NCI-H1436 treated with DMSO at 0.1 percent for 48 hours (cell line): ENCODE measurements around the gene ANKRD66.
"Not testable (repeated sequence)": the region's sequence is repeated elsewhere in the genome, so short reads cannot be mapped to it uniquely, and the experiment has no call there.

Experiments used
- DNase-seq: peaks from one replicate; lab custom pipeline; 2025; lab: John Stamatoyannopoulos, UW

Gene ANKRD66

DNA sequence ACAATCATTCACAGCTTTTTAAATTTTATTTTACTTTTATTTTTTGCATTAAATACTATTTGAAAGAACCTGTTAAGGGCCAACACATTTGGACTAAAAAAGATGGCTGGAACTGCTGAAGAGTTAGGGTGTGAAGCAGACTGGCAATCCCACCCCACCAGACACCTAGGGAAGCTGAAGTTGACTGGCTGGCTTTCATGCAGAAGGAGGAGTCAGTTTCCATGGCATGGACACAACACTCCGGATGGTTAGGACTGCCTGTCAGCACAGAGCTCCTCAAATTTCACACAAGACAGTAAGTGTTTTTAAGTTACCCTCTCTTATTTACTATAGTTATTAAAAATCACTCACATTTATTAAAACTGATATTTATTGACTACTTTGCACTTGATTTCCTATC is at the start of gene ANKRD66:
ANKRD66 (plus strand) TSS at position 238 of the 400 bp plus-strand sequence. CDS start 5,016 bp downstream, outside the sequence.
- no peak for DNase-seq

DNA sequence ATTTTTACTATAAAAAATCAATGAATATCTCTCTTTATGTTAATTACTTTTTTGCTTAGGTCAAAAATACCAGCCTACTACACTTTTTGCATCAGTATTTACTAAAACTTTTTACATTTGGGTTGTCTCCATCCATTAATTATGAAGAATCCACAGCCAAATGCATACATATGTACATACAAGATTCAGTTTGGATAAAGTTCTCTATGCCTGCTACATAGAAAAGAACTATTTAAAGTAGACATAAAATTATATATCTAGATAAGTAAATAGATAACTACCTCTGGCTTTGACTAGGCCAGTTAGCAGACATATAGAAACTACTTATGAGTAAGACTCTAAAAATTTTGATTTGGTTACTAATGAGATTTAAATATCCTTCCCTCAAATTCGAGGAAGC is 46.8 kb upstream of the ANKRD66 start:
- DNase-seq: no peak

DNA sequence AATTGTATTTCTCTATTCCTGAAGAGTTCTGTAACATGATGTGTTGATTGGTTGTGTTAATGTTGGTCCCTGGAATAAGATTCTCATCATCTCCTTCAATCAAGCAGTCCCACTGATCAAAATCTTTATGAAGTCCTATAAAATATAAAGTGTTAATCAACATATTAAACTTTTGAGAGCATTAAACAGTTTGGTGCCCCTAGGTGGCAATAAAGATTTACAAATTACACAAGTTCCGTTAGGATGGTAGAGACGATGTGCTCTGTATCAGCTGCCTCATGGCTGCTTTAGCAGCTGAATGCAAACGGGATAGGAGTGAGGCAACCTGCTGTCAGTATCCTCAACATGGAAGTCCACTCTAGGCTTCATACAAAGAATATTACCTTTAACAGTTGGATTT is 42.2 kb upstream of the ANKRD66 start:
- no peak for DNase-seq

DNA sequence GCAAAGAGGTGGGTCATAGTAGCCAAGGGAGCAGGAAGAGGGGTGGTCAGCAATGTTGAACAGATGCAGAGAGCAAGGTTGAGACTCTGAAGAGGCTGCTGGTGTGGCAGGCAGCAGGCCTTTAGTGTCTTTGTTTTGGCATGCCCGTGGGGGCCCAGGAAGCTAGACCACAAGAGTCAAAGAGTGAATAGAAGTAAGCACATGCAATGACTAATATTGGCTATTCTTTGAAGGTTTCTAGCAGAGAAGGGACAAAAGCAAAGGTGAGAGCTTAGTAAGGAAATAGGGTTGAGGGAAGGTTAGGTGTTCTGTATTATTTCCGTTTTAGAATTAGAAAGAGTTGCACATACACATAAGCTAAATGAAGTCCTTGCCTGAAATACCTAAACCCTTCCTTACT is 40.3 kb upstream of the ANKRD66 start:
- DNase-seq: no peak

DNA sequence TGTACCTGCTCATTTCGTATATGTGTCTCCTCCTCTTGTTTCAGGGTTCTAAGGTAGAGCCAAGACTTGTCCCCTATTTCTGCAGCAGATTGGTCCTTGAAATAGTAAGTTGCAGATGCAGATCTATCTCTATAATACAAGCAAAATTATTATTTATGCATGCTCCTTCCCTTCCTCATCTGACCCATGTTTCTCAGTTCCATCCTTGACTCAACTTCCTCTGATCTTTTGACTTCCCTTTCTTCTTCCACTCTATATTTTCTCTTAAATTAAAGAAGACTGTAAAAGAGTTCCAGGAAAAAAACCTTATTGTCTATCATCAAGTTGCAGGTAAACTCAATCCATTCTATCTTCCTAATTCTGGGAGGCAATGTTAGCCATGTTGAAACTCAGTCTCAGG is 35.2 kb upstream of the ANKRD66 start:
- no peak for DNase-seq

DNA sequence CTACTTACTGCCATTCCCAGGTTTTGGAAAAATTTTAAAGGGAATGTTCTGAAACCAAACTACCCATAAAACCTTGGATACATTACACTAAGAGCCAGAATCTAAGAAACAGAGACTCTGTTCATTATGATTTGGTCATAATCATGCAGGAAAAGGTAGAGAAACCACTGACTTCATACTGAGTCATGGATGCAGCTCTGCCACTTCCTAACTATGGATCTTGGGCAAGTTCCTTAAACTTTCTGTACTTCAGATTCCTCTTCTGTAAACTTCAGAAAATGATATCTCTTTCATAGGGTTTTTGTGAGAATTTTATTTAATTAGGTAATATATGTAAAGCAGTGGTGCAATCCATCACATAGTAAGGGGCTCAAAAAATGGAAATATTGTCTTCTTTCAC is 31.6 kb upstream of the ANKRD66 start:
- no peak for DNase-seq

DNA sequence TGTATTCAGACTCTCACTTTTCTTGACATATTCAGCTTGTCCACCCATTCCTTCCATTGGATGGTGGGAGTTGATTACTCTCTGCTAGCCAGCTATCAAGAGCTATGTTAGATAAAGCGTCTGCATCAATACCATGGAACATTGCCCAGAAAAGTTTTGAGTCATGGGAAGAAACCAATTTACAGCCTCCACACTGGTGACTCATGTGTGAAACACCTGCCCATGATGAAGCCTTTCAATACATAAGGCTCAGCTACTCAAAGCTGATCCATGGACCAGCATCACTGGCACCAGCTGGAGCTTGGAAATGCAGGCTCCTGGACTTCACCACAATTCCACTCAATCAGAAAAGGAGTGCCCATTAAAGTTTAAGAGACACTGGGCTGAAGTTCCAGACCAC is 27.6 kb upstream of the ANKRD66 start:
- DNase-seq: no peak

DNA sequence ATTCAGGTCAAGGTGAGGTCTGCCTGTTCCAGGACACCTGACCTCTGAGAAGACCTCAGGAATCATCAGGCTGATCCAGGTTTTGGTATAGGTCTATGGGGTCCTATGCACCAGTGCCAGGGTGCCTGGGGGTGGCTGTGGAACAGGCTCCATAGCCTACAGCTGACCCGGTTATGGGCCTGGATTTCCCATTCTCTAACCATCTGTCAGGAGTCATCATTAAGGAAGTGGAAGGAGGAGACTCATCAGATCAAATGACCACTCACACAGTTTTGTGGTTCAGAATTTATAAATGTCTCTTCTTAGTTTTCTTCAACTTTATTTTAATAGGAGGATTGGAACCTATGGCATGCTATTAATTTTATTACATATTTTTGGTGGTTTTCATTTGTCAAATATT is 26.3 kb upstream of the ANKRD66 start:
- DNase-seq: no peak

DNA sequence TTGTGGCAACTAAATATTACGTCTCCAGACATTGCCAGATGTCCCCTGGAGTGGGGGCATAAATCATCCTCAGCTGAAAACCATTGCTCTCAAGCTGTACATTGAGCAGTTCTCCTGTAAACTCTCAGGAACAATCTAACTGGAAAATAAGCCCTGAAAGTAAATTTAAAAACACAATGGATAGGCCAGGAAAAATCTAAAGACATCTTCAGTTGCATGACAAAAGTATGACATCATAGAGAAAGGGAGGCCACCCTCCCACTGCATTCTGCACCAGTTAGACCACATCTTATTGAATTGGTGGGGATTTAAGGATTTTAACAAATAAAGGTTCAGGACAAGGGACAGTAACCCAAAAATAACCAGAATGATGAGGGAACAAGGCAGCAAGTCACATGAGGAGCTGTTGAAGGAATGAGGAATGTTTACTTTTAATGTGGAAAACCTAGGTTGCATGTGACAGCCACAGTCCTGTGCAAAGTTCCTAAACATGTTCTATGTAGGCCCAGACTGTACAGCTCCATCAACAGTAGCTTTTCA is 16.9 kb upstream of the ANKRD66 start:
- DNase-seq: no peak

DNA sequence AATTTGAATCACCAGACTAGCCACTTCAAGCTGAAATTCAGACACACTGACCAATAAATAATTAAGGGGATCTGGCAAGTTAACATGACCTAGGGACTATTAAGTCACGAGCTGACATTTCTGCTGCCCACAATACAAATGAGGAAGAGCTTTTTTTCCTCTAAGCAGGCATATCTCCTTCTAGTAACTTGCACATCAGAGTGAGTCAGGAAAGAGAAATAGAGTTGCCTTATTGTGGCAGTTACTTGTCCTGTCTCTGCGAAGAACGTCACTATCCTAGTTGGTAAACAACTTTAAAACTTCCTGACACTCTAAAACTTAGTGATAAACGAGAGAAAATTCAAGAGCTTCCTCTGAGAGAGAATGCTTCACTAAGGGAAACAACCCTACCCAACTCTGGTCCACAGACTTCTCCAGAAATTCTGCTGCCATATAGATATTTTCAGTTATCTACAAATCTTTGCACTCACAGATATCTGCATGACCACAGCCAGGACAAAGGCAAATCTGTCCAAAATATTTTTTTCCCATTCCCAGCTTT is 15.7 kb upstream of the ANKRD66 start:
- no peak for DNase-seq

DNA sequence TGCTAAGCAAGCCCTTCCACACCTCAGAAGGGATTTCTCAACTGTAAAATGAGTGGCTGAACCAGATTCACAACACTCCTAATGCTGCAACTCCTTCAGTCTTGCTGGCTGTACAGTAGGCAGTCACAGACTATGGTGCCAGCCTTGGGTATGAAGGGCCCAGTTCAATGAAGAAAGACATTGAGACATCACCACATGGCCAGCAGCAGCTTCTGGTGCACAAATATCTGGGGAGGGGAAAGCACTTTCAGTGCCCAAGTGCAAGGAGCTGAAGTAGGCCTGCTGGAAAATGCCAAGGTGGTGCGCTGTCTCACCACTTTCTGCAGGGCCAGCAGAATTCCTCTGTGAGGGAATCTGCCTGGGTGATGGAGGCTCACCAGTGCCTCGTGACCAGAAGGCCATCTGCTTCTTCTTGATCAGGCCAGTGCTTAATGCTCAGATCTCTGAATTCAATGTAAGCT is 13.4 kb upstream of the ANKRD66 start:
- DNase-seq: no peak

DNA sequence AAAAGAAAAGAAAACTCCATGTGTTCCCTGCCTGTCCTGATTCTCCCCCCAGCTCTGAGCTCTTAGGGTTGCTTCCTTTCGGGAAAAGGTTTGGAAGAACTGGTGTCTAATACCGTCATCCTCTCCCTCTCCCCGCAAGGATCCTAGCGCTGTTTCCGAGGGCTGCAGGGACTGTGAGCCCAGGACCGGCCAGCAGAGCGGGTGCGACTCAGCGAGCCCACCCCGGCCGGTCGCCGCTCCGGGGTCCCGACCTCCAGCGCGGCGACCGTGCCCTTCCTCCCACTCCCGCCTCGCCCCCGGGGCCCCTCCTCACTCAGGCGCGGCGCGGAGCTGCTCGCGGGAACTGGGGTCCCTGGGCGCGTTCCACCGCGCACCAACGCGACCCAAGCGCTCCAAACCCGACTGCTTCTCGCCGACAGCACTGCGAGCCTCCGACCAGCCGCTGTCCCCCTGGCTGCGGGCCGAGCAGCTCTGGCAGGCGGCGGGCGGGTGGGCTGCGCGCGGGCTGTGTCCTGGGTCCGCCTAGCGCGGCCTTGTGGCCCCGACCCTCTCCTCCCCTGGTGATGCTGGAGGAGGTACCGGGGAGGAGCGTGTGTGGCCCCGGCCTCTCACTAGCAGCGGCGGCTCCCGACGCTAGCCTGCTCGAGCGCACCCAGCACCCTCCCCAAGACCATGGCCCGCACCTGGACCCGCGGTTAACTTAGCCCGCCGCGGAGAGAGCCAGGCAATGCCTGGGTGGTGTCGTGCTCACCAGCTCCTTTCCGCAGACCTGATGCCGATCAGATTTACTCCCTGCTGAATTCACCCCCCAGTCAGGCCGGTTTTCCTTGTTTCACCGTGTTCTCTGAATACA is 11.6 kb upstream of the ANKRD66 start, which contains the start of gene PLA2G7:
PLA2G7 (minus strand) TSS at position 509 of the 853 bp plus-strand sequence. CDS start 12,484 bp downstream, outside the sequence.
- DNase-seq: no peak

DNA sequence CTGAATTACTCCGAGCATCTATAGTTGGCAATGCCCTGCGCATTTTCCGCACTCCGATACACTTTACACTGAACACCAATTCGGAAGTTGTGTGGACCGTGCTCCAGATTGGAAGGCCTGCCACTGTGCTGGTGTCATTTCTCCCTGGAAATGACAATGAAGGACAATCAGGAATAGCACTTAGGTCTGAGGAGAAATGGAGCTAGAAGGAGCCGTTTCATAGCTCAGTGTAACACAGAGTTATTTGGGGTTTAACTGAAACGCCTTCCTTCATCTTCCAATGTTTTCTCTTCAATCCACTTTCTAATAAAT is 11.1 kb upstream of the ANKRD66 start:
- DNase-seq: no peak

DNA sequence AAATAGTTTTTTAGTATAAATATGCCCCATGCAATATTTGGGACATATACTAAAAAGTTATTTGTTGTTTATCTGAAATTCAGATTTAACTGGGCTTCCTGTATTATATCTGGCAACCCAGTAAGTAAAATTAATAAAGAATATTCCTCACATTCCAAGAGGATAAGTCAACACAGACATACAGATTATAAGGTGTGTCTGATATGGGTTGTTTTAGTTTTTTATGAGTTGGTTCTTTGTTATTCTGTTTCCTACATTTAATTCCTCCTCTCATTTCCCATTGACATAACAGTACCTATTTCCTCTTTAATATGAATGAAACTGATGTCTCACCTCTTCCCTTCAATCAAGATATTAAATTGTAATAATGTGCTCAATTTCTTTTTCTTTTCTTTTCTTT is 9.8 kb upstream of the ANKRD66 start:
- DNase-seq: no peak

DNA sequence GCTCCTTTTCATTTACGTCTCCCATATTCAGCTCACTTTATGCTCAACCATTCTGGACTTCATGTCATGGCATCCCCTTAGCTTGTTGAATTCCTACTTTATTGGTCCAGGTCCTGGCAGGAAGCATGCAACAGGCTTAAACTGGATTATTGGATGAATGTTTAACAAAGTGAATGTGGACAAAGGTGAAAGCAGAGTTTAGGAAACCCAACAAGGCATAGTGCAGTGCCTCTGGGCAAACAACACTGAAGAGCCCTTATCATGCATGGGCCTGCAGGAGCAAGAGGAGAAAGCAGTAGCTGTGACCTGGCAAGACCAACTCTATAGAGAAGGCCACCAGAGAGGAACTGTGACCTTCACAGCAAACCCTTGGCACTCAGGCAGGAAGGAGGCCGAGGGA is 5.3 kb upstream of the ANKRD66 start:
- no peak for DNase-seq

DNA sequence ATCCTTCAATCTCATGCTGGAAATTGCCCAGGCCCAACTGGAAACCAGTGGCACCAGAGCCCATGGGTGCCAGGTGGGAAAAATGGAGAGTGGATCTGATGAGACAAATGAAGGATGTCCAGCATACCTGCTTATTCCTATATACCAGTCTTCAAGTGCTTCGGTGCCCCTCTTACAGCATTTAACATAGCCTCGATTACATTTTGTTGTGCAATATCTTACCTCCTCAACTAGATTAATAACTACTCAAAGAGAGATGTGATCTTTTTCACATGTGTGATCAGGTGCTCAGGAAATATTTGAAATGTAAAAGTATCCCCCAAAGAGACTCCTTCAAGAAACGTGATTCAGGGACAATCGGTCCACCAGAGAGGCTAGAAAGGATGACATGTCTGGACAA is 4.8 kb upstream of the ANKRD66 start:
- DNase-seq: no peak

DNA sequence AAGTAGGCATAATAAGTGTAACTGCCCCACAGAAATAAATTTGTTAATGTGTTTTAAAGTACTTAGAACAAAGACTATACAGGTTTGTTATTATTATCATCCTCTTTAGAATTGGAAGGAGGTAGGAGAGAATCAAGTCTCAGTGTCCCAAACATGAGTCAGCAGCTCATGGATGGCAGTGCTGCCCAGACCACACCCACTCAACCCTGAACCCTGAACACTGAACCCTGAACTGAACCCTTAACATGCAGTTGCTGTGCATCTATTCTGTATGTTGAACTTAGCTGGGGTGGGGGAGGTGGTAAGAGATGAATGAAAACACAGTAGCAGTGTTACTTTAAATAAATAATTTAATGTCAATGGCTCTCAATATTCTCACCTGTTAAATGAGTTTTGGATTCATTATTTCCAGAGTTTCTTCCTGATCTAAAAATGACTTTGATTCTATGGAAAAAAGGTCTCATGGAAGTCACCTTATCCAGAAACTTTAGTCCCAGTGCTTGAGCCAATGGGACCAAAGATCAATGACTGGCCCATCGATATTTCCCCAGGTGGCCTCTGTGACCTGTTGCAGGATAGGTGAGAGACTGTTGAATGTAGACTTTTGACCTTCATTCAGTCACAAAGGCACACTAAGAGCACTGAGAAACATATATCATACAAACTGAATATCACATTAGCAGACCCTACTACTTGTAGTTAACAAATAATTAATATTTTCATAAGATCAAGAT is 3.1 kb upstream of the ANKRD66 start:
- no peak for DNase-seq

DNA sequence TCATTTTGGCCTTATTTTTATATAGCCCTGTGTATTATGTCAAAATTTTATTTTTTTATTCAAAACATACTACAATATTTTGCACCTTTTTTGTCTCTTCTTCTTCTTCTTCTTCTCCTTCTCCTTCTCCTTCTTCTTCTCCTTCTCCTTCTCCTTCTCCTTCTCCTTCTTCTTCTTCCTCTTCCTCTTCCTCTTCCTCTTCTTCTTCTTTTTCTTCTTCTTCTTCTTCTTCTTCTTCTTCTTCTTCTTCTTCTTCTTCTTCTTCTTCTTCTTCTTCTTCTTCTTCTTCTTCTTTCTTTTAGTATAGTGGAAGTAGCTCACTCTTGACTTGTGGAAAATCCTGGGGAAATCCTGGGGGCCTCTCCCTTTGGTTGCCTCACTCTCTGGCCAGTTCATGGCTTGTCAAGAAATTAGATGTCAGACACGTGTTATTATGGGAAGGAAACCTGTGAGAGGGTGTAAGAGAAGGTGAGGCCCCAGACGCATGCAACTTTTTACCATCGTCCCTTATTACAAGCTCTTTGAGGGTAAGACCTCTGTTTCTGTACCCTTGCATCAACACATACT is 2.5 kb upstream of the ANKRD66 start:
- DNase-seq: not testable (repeated sequence)

DNA sequence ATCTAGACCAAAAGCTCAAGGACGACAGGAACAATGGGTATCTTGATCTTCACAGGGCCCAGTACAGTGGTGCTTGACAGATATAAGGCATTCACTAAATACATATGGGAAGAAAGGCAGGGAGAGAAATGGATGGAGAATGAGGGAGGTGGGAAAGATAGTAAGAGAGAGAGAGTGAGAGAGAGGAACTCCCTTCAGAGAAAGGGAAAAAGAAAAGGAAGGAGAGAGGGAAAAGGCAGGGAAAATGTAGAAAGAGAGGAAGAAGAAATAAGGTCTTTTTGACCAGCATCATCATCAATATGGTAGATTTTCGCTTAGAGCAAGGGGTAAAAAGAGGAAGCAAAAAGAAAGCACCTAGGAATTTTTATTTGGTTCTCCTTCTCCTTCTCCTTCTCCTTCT is 760 bp upstream of the ANKRD66 start:
- no peak for DNase-seq

DNA sequence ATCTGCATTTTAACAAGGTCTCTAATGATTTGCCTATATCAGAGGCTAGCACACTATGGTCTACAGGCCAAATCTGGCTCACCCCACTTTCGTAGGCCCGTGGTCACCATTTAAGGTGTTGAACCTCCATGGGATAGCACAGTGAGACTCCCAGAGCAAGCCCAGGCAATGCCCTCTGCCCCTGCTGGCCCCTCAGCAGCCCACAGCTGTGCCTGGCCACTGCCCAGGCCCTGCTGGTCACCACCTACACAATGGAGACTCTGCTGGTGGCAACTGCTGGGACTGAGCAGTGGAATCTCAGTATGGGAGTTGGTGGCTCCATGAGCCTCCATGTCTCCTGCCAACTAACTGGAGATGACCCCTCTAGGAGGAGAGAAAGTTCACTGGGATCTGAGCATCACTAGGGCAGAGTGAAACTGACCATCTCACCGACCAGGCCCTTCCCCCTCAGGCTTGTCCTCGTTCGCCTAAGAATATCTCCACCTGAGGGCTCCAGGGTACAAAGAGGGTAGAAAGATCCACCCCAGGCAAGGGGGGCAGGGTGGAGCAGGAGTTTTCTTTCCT is 2.3 kb downstream of the ANKRD66 start:
- DNase-seq: no peak

DNA sequence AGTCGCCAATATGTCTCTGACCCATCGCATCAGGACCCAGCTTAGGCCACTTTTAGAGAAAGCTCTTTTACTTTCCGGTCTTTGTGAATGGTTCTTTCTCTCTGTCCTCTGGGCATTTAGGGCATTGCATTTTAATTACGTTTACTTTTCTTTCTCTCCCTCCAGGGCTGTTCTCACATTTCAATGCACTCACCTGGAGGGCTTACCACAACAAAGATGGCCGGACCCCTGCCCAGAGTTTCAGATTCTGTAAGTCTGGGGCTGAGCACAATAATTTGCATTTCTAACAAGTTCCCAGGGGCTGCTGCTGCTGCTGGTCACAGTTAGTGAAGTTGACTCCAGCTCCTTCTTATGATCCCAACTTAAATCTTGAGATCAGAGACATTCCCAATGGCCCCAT is 3.0 kb downstream of the ANKRD66 start:
- DNase-seq: no peak

DNA sequence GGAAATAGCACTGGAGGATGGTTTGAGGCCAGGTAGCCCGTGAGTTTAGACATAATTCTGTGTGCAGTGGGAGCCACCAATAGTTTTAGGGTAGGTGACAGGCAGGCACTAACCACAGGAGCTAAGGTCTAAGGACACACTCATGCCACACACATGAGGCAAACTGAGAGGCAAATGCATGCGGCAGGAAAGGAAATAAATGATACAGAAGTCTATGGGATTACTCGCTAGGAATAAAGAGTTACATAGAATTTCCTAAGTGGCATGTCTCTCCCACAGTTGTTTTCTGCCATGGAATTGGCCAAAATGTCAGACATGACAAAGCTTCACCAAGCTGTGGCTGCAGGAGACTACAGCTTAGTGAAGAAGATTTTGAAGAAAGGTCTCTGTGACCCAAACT is 4.9 kb downstream of the ANKRD66 start:
- DNase-seq: no peak
